ACC112 (cell line): ENCODE data around the gene ZFR.

Experiments
- H2AFZ ChIP-seq: fragments of 200-600 bp; sonication (generic); one replicate; pipeline ENCODE4 v1.6.0; 2017; ENCODE audit warnings: antibody characterized with exemption, low read length; ENCODE audit not compliant: unreplicated experiment
- H3K27ac ChIP-seq: fragments of 200-600 bp; sonication (generic); 2 replicates; pipeline ENCODE4 v1.5.1; 2014; ENCODE audit warnings: low read depth, mild to moderate bottlenecking, antibody characterized with exemption, low read length, moderate library complexity
- H3K27me3 ChIP-seq: fragments of 200-600 bp; sonication (generic); 2 replicates; pipeline ENCODE4 v1.6.1; 2014; ENCODE audit warnings: mild to moderate bottlenecking, antibody characterized with exemption, low read length, moderate library complexity, mixed read lengths; ENCODE audit not compliant: insufficient read depth
- H3K36me3 ChIP-seq: fragments of 200-600 bp; sonication (generic); 2 replicates; pipeline ENCODE4 v1.6.1; 2016; ENCODE audit warnings: mild to moderate bottlenecking, antibody characterized with exemption, low read length, moderate library complexity, mixed read lengths; ENCODE audit not compliant: insufficient read depth
- H3K4me1 ChIP-seq: fragments of 200-600 bp; sonication (generic); one replicate; pipeline ENCODE4 v1.6.1; 2016; ENCODE audit warnings: low read length, mixed read lengths; ENCODE audit not compliant: insufficient read depth, unreplicated experiment, control insufficient read depth
- H3K4me3 ChIP-seq: fragments of 200-600 bp; sonication (generic); 2 replicates; pipeline ENCODE4 v1.5.1; 2014; ENCODE audit warnings: mild to moderate bottlenecking, low read depth, low read length
- H3K79me2 ChIP-seq: fragments of 200-600 bp; sonication (generic); one replicate; pipeline ENCODE4 v1.6.0; 2016; ENCODE audit warnings: low read length; ENCODE audit not compliant: control insufficient read depth, unreplicated experiment, insufficient read depth

ZFR gene

GRCh38 chr5:32332966-32333365 lies 111.6 kb downstream of the ZFR start:
- H3K4me1 ChIP-seq, result no peaks in the 10 kb centered on the region

DNA sequence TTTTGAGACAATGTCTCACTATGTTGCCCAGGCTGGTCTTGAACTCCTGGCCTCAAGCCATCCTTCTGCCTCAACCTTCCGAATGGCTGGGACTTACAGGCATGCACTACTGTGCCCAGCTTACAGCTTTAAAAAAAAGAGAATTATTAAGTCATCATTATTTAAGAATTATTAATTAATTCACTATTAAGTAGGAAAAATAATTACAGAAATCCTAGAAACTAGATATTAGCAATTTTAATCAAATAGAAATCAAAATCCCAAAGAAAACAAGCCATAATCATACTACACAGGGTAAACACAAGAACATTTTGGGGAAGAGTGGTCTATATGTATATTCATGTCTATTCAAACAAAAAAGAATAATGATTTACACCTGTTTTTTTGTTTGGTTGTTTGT lies 112.2 kb downstream of the ZFR start:
- Histone ChIP-seq H2AFZ (no peak overlapping the region), H3K27me3 (no peaks in the 10 kb centered on the region), H3K4me1 (no peaks in the 10 kb centered on the region), H3K4me3 (no peak overlapping the region), H3K79me2 (no peaks in the 10 kb centered on the region), H3K27ac (no peak overlapping the region), H3K36me3 (no peaks in the 10 kb centered on the region)

More at GRCh38 chr5:32332966-32333365, 111.6 kb downstream of the ZFR start:
- no peaks in the 10 kb centered on the region for H3K36me3 ChIP-seq
- no peak overlapping the region for H2AFZ ChIP-seq
- H3K79me2 ChIP-seq, result no peaks in the 10 kb centered on the region
- no peak overlapping the region for H3K4me3 ChIP-seq
- H3K27ac ChIP-seq, result no peak overlapping the region
- H3K27me3 ChIP-seq, result no peaks in the 10 kb centered on the region

DNA sequence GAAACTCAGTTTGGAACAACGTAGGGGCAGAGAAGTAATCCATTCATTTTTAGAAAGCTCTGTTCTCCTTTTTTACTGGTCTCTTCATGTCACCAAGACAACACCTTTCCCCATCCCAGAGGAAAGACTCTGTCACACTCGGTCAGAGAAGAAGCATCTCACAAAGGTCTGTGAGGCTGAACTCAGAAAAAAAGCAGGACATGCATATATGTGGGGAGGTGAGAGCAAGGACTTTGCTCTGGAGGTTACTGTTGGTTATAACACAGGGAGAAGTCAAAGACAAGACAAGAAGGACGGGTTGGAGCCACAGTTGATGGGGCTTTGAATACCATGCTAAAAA lies 112.6 kb downstream of the ZFR start:
- H3K4me1 ChIP-seq, result no peaks in the 10 kb centered on the region
- no peak overlapping the region for H3K4me3 ChIP-seq
- no peak overlapping the region for H2AFZ ChIP-seq
- H3K79me2 ChIP-seq, result no peaks in the 10 kb centered on the region
- no peaks in the 10 kb centered on the region for H3K27me3 ChIP-seq
- no peak overlapping the region for H3K27ac ChIP-seq
- H3K36me3 ChIP-seq, result no peaks in the 10 kb centered on the region

DNA sequence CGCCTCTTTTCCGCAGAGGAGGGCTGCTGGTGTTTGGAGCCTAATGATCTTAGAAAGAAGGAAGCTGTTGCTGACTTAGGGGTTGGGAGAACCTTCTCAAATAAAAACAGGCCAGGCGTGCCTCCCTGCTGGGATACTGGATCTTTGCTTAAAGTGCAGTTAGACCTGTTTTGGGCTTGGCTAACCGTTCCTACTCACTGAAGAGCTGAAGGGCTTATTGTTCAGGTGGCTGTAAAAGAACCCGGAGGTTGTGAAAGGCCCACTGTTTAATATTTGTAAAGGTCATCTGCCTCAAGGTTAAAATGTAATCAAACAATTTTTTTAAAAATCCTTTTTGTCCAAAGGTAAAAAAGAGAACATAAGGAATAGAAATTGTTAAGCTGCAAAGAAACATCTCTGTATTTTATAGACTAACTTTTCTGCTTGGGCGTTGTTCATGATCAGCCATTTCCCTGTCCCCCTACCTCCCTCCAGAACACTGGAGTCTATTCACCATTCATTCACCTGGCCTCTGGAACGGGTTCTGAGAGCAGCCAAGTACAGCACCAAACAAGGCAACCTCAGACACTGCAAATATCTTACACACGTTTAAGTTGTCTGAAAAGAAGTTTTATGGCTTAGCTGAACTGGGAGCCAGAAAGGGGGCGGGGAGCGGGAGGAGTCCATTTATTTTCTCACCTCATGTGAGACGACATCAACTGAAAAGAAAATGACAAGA lies 113.2 kb downstream of the ZFR start:
- Histone ChIP-seq H3K27me3 (no peaks in the 10 kb centered on the region), H3K4me3 (no peak overlapping the region), H3K36me3 (no peaks in the 10 kb centered on the region), H3K79me2 (no peaks in the 10 kb centered on the region), H3K27ac (no peak overlapping the region), H3K4me1 (no peaks in the 10 kb centered on the region), H2AFZ (no peak overlapping the region)

DNA sequence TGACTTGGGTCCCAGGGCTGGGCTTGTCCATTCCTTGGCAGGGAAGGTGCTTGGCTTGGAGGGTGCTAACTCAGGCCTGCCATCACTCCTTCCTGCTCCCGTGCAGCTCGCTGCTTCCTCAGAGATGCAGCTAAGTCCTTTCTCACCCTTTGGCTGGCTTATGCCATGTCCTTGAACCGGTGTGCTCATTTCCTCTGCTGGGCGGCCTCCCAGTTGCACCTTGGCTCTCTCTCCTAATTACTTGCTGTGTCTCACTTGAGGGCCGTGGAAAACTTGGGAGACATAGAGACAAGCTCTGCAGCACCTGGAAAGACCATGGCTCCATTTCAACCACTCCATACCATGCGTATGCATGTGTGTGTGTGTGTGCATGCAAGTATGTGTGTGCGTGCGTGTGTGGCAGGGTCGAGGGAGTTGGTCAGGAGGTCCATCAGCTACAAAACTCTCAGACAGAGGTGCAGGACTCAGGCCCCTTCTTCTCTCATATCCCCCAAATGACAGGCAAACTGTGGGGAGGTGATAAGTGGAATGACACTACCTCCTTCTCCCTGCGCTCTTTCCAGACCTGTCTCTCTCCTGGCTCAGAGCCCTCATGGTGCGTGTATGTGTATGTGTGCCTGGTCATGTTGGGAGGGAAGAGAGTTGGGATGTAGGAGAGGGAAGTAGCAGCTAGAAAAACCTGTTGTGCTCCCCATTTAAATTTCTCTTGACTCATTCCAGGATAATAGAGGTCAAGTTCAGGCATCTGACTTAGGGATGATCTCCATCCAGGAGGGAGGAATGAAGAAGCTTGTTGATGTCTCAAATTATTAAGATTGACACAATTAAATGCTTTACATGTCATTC lies 114.2 kb downstream of the ZFR start:
- Histone ChIP-seq H3K4me1 (no peaks in the 10 kb centered on the region), H2AFZ (no peak overlapping the region), H3K27ac (no peak overlapping the region)

DNA sequence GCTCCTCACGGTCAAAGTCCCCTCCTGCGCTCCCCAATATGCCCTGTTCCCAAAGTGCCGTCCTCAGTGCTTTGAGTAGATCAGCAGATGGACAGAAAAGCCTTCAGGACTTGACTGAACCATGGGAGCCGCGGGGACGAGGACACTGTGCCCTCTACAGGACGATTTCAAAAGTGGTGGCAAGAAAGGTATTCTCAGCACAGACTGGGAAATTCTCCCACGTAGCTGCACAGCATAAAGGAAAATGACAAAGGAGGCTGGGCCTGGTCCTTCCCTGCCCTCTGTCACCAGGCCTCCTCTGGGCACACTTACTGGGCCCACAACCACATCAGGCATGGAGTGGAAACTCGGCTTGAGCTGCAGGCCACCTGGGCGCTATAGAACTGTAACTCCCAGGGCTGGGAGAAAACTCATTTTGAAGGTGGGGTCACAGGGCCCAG lies 115.1 kb downstream of the ZFR start:
- H2AFZ ChIP-seq, result no peak overlapping the region
- no peaks in the 10 kb centered on the region for H3K27me3 ChIP-seq
- H3K36me3 ChIP-seq, result no peaks in the 10 kb centered on the region
- no peaks in the 10 kb centered on the region for H3K4me1 ChIP-seq
- no peak overlapping the region for H3K4me3 ChIP-seq
- no peak overlapping the region for H3K27ac ChIP-seq
- H3K79me2 ChIP-seq, result no peaks in the 10 kb centered on the region

More for the DNA sequence above, 114.2 kb downstream of the ZFR start:
- H3K36me3 ChIP-seq, result no peaks in the 10 kb centered on the region
- no peak overlapping the region for H3K4me3 ChIP-seq
- H3K79me2 ChIP-seq, result no peaks in the 10 kb centered on the region
- H3K27me3 ChIP-seq, result no peaks in the 10 kb centered on the region

DNA sequence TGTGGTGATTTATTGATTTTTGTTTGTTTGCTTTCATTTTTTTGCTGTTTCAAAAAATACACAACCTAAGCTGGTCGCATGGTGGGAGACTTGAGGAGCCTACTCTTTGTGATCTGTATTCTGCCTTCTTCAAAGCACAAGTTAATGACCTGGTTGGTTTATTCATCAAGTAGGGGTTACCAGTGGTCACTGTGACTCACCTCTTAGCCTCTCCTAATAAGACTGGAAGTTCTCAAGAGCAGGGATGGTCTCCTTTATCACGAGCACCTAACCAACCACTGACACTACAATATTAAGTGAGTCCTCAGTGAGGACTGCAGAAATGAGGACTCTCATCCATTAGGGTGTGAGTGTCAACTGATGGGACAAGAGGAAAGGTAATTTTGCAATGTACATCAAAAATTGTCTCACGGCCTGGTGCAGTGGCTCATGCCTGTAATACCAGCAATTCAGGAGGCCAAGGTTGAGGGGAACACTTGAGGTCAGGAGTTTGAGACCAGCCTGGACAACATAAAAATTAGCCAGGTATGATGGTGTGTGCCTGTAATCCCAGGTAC lies 118.2 kb downstream of the ZFR start:
- no peaks in the 10 kb centered on the region for H3K79me2 ChIP-seq
- no peak overlapping the region for H2AFZ ChIP-seq
- H3K4me1 ChIP-seq, result no peaks in the 10 kb centered on the region
- H3K36me3 ChIP-seq, result no peaks in the 10 kb centered on the region
- H3K27me3 ChIP-seq, result no peaks in the 10 kb centered on the region
- no peak overlapping the region for H3K4me3 ChIP-seq
- no peak overlapping the region for H3K27ac ChIP-seq

DNA sequence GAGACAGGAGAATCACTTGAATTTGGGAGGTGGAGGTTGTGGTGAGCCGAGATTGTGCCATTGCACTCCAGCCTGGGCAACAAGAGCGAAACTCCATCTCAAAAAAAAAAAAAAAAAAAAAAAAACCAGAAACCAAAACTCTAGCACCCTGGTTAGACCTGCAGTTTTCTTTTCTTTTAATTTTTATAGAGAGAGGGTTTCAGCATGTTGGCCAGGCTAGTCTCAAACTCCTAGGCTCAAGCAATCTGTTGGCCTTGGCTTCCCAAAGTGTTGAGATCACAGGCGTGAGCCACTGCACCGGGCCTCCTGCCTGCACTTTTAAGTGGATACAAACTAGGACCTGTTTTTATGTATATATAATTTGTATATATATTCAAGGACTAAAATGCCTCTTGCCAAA lies 118.9 kb downstream of the ZFR start:
- no peak overlapping the region for H2AFZ ChIP-seq
- H3K27me3 ChIP-seq, result no peaks in the 10 kb centered on the region
- H3K36me3 ChIP-seq, result no peaks in the 10 kb centered on the region
- no peak overlapping the region for H3K27ac ChIP-seq
- no peaks in the 10 kb centered on the region for H3K4me1 ChIP-seq
- no peak overlapping the region for H3K4me3 ChIP-seq
- H3K79me2 ChIP-seq, result no peaks in the 10 kb centered on the region

DNA sequence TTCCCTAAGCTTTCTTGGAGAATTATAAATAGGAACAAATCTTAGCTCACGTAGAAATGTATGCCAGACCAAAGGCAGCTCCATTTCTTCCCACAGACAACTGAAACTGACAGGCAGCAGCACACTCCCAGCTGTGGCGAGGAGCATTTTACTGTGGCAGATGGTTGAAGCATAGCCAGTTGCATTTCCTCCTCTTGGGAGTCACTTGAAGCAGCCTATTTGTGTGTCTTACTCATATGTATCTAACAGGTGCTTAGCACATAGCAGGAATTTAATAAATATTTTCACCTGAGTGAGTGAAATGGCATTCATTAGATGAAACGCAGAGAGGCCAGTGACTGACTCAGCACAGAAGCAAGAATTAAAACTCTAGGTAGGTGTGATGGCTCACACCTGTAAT lies 119.5 kb downstream of the ZFR start:
- Histone ChIP-seq H3K4me3 (no peak overlapping the region), H3K27ac (no peak overlapping the region), H2AFZ (no peak overlapping the region), H3K79me2 (no peaks in the 10 kb centered on the region), H3K4me1 (no peaks in the 10 kb centered on the region), H3K27me3 (no peaks in the 10 kb centered on the region), H3K36me3 (no peaks in the 10 kb centered on the region)

DNA sequence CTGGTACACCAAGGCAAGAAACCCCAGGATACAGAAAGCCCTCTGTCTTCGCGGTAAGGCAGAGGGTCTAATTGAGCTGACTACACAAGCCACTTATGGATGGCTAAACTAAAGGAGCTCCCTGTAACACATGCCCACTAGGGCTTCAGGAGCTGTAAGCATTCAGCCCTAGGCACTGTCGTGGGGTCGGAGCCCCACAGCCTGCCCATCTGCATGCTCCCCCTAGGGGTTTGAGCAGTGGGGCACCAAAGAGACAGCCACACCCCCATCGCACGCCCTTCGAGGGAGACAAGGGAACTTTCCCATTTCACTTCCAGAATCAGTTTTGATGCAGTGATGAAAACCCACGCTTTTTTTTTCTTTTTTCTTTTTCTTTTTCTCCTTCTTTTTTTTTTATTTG lies 120.8 kb downstream of the ZFR start:
- no peaks in the 10 kb centered on the region for H3K4me1 ChIP-seq
- no peak overlapping the region for H3K27ac ChIP-seq
- H2AFZ ChIP-seq, result no peak overlapping the region
- H3K27me3 ChIP-seq, result no peaks in the 10 kb centered on the region
- H3K79me2 ChIP-seq, result no peaks in the 10 kb centered on the region
- H3K4me3 ChIP-seq, result no peak overlapping the region
- H3K36me3 ChIP-seq, result no peaks in the 10 kb centered on the region

GRCh38 chr5:32322882-32323281 lies 121.7 kb downstream of the ZFR start:
- Histone ChIP-seq H2AFZ (no peak overlapping the region), H3K79me2 (no peaks in the 10 kb centered on the region), H3K36me3 (no peaks in the 10 kb centered on the region), H3K27ac (no peak overlapping the region), H3K4me3 (no peak overlapping the region), H3K4me1 (no peaks in the 10 kb centered on the region), H3K27me3 (no peaks in the 10 kb centered on the region)
